ENCODE results near the gene SLC6A19.
"Not testable (repeated sequence)": the region's sequence is repeated elsewhere in the genome, so short reads cannot be mapped to it uniquely, and the experiment has no call there.

The SLC6A19 gene

DNA sequence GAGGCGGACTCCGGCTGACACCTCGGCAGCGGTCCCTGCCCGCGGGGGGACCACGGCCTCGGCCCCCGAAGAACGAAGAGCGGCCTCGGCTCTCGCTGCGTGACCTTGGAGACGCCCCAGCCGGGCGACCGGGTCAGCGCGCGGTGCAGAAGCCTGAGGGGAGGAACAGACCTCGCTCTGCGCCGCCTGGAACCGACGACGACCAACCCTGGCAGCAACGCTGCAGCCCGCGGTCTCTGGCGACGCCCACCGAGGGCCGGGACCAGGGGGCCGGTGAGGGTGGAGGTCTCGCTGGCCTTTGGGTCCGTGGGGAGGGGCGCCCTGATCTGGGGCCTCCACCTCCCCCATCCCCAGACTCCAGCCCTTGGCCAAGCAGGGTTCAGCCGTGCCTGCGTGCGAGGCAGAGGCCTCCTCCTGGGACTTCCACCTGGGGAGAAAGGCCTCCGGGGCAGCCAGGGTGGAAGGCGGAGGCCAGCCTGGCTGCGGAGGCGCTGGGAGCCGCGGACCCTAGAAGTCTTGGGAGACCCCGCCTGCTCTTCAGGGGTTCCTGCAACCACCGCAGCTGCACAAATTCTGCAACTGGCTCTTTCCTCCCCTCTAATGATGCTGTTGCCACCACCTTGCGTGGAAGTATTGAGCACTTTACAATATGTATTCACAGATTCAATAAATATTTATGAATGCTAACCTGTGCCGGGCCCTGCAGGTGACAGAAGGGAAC, 45.2 kb upstream of the SLC6A19 start:
- no peak for DNase-seq
- no peaks in the 10 kb centered on the region for H3K79me1 ChIP-seq (ENCODE audit: low read length)
- no peak overlapping the region for H3K9ac ChIP-seq (ENCODE audit: low read length)
- peak overlapping the region; percentile 34 for H3K4me2 ChIP-seq (ENCODE audit: low read length)
- H3K4me1 ChIP-seq (ENCODE audit: control insufficient read depth, low read depth, low read length) = no peaks in the 10 kb centered on the region
- H2BK120ac ChIP-seq (ENCODE audit: low read depth, low read length) = no peak overlapping the region
- H3K27ac ChIP-seq (ENCODE audit: low read depth, low read length) = no peak overlapping the region
- no peak overlapping the region for H3K23ac ChIP-seq (ENCODE audit: low read length)
- no peaks in the 10 kb centered on the region for H3K79me2 ChIP-seq (ENCODE audit: control insufficient read depth, insufficient read depth, low read length)
- peak overlapping the region; percentile 42 for H3K56ac ChIP-seq (ENCODE audit: low read length)
- no peak overlapping the region for H2BK15ac ChIP-seq (replicated peaks; ENCODE audit: low read depth)
- H2BK5ac ChIP-seq (ENCODE audit: low read length) = no peak overlapping the region
- no peak overlapping the region for H3K4me3 ChIP-seq (ENCODE audit: low read length)
- no peak overlapping the region for H4K5ac ChIP-seq (ENCODE audit: low read length)
- H3K36me3 ChIP-seq (ENCODE audit: control insufficient read depth, insufficient read depth, low read length) = no peaks in the 10 kb centered on the region
- no peak overlapping the region for H2AK5ac ChIP-seq (ENCODE audit: low read length)
- H3K27me3 ChIP-seq (ENCODE audit: insufficient read depth, low read length, poor library complexity) = peaks cover 8% of the 10 kb centered on the region
- H3K18ac ChIP-seq (ENCODE audit: low read length) = no peak overlapping the region
- no CpG with 5 or more reads among the region's 51 CpGs for WGBS (ENCODE audit: extremely low coverage, insufficient coverage, low lambda C conversion rate)
- no peak overlapping the region for H3K4ac ChIP-seq (ENCODE audit: low read depth, low read length)
- no peak overlapping the region for H4K8ac ChIP-seq (ENCODE audit: low read depth, low read length)

DNA sequence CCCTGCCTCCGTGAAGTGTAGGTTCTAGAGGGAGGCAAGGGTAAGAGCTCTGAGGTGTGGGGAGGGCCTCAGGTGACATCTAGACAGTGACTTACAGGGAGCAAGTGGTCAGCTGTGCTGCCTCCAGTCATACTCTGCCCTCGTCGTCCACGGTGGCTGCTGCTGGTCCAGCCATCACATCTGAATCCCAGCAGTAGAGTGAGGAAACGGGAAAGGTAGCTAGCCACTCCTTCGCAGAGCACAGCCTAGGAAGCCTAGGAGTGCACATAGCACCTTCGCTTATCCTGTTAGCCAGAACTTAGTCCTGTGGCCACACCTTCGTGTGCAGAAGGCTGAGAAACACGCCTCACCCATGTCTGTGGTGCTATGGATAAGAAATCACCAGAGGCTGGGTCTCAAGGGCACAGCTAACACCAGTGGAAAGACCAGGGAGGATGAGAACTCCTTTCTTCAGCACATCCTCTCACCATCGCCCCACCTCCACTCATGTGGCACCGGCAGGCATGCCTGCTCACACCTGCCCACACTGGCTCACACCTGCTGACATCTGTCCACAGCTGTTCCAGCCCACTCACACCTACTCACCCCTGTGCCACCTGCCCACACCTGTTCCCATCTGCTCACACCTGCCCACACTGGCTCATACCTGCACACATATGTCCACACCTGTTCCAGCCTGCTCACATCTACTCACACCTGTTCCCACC, 44.5 kb upstream of the SLC6A19 start:
- Histone ChIP-seq H3K36me3 (ENCODE audit: control insufficient read depth, insufficient read depth, low read length) (no peaks in the 10 kb centered on the region), H4K5ac (ENCODE audit: low read length) (no peak overlapping the region), H3K18ac (ENCODE audit: low read length) (no peak overlapping the region), H2BK15ac (replicated peaks; ENCODE audit: low read depth) (no peak overlapping the region), H3K4ac (ENCODE audit: low read depth, low read length) (no peak overlapping the region), H2BK120ac (ENCODE audit: low read depth, low read length) (no peak overlapping the region), H4K8ac (ENCODE audit: low read depth, low read length) (no peak overlapping the region), H3K27me3 (ENCODE audit: insufficient read depth, low read length, poor library complexity) (peaks cover 8% of the 10 kb centered on the region), H2BK5ac (ENCODE audit: low read length) (no peak overlapping the region), H3K56ac (ENCODE audit: low read length) (no peak overlapping the region), H3K4me2 (ENCODE audit: low read length) (no peak overlapping the region), H3K27ac (ENCODE audit: low read depth, low read length) (no peak overlapping the region), H3K79me1 (ENCODE audit: low read length) (no peaks in the 10 kb centered on the region), H3K4me3 (ENCODE audit: low read length) (no peak overlapping the region), H2AK5ac (ENCODE audit: low read length) (no peak overlapping the region), H3K9ac (ENCODE audit: low read length) (no peak overlapping the region), H3K4me1 (ENCODE audit: control insufficient read depth, low read depth, low read length) (no peaks in the 10 kb centered on the region), H3K79me2 (ENCODE audit: control insufficient read depth, insufficient read depth, low read length) (no peaks in the 10 kb centered on the region), H3K23ac (ENCODE audit: low read length) (no peak overlapping the region)
- no CpG with 5 or more reads among the region's 11 CpGs for WGBS (ENCODE audit: extremely low coverage, insufficient coverage, low lambda C conversion rate)
- DNase-seq = no peak

DNA sequence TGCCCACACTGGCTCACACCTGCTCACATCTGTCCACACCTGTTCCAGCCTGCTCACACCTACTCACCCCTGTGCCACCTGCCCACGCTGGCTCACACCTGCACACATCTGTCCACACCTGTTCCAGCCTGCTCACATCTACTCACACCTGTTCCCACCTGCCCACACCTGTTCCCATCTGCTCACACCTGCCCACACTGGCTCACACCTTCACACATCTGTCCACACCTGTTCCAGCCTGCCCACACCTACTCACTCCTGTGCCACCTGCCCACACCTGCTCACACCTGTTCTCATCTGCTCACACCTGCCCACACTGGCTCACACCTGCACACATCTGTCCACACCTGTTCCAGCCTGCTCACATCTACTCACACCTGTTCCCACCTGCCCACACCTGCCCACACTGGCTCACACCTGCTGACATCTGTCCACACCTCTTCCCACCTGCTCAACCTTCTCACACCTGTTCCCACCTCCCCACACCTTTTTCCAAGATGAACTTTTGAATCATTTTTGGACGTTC, 43.9 kb upstream of the SLC6A19 start:
- not testable (repeated sequence) for H3K56ac ChIP-seq (ENCODE audit: low read length)

DNA sequence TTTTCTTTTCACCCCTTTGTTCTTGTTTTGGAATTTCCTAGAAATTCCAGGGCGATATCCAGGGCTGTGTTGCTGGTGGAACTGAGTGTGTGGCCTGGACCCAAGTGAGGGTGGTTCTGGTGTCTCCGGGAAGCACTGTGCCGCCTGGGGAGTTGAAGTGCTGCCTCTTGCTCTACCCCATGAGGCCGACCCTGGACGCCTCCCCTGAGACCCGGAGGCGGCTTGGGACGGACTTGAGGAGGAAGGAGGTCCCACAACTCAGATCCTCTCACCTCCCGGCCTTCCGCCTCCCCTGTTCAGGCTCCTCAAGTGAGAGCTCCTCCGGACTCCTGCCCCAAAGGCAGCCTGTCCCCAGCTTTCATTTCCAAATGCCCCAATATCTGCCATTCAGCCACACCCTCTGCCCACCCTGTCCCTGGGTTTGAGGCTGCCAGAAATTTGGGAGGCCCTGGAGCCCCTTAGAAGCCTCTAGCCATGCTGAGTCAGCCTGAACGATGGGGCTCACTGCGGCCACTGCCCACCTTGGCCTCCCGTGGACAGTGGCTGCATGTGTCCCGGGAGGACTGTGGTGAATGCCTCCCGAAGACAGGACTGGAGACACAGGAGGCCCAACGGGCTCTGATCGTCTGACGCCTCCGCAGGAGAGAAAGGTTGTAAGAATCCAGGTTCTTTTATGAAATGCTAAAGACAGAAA, 42.6 kb upstream of the SLC6A19 start:
- Histone ChIP-seq H2BK5ac (ENCODE audit: low read length) (no peak overlapping the region), H3K27me3 (ENCODE audit: insufficient read depth, low read length, poor library complexity) (peaks cover 8% of the 10 kb centered on the region), H3K79me2 (ENCODE audit: control insufficient read depth, insufficient read depth, low read length) (no peaks in the 10 kb centered on the region), H3K36me3 (ENCODE audit: control insufficient read depth, insufficient read depth, low read length) (no peaks in the 10 kb centered on the region), H4K5ac (ENCODE audit: low read length) (no peak overlapping the region), H3K4me2 (ENCODE audit: low read length) (no peak overlapping the region), H3K4me3 (ENCODE audit: low read length) (no peak overlapping the region), H3K4ac (ENCODE audit: low read depth, low read length) (no peak overlapping the region), H3K56ac (ENCODE audit: low read length) (no peak overlapping the region), H4K8ac (ENCODE audit: low read depth, low read length) (no peak overlapping the region), H3K18ac (ENCODE audit: low read length) (no peak overlapping the region), H3K27ac (ENCODE audit: low read depth, low read length) (no peak overlapping the region), H3K79me1 (ENCODE audit: low read length) (no peaks in the 10 kb centered on the region), H3K4me1 (ENCODE audit: control insufficient read depth, low read depth, low read length) (no peaks in the 10 kb centered on the region), H2BK15ac (replicated peaks; ENCODE audit: low read depth) (no peak overlapping the region), H2BK120ac (ENCODE audit: low read depth, low read length) (no peak overlapping the region), H2AK5ac (ENCODE audit: low read length) (no peak overlapping the region), H3K23ac (ENCODE audit: low read length) (no peak overlapping the region), H3K9ac (ENCODE audit: low read length) (no peak overlapping the region)
- WGBS (ENCODE audit: extremely low coverage, insufficient coverage, low lambda C conversion rate) = no CpG with 5 or more reads among the region's 20 CpGs
- no peak for DNase-seq

More for the DNA sequence above, 43.9 kb upstream of the SLC6A19 start:
- H3K23ac ChIP-seq (ENCODE audit: low read length); H3K4me2 ChIP-seq (ENCODE audit: low read length); H2BK120ac ChIP-seq (ENCODE audit: low read depth, low read length); H3K36me3 ChIP-seq (ENCODE audit: control insufficient read depth, insufficient read depth, low read length); H3K79me2 ChIP-seq (ENCODE audit: control insufficient read depth, insufficient read depth, low read length); H3K9ac ChIP-seq (ENCODE audit: low read length); DNase-seq; H2AK5ac ChIP-seq (ENCODE audit: low read length); H3K18ac ChIP-seq (ENCODE audit: low read length); H2BK15ac ChIP-seq (replicated peaks; ENCODE audit: low read depth); H3K27ac ChIP-seq (ENCODE audit: low read depth, low read length); H2BK5ac ChIP-seq (ENCODE audit: low read length); H3K4me3 ChIP-seq (ENCODE audit: low read length); H3K27me3 ChIP-seq (ENCODE audit: insufficient read depth, low read length, poor library complexity); H3K4me1 ChIP-seq (ENCODE audit: control insufficient read depth, low read depth, low read length); H4K5ac ChIP-seq (ENCODE audit: low read length); H3K79me1 ChIP-seq (ENCODE audit: low read length); H3K4ac ChIP-seq (ENCODE audit: low read depth, low read length); H4K8ac ChIP-seq (ENCODE audit: low read depth, low read length): not testable (repeated sequence)
- WGBS (ENCODE audit: extremely low coverage, insufficient coverage, low lambda C conversion rate) = no CpG with 5 or more reads among the region's 2 CpGs

DNA sequence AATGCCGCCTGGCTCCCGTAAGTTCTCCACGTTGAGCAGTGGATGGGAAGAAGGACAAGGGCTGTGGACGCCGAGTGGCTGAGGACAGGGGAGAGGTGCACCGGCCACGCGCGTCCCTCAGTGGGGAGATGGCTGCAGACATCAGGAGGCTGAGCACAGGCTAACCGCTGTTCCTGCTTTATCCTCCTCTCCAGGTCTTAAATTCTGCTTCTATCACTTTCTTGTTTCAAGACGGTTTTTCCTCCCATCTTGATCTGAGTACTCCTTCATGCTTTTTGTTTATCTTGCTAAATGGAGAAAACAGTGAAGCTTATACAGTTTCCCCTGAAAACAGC, 42.1 kb upstream of the SLC6A19 start:
- Histone ChIP-seq H3K4me3 (ENCODE audit: low read length) (no peak overlapping the region), H3K23ac (ENCODE audit: low read length) (no peak overlapping the region), H3K79me1 (ENCODE audit: low read length) (no peaks in the 10 kb centered on the region), H3K4ac (ENCODE audit: low read depth, low read length) (no peak overlapping the region), H3K56ac (ENCODE audit: low read length) (no peak overlapping the region), H4K8ac (ENCODE audit: low read depth, low read length) (no peak overlapping the region), H2BK120ac (ENCODE audit: low read depth, low read length) (no peak overlapping the region), H3K36me3 (ENCODE audit: control insufficient read depth, insufficient read depth, low read length) (no peaks in the 10 kb centered on the region), H3K27ac (ENCODE audit: low read depth, low read length) (no peak overlapping the region), H3K4me1 (ENCODE audit: control insufficient read depth, low read depth, low read length) (no peaks in the 10 kb centered on the region), H3K79me2 (ENCODE audit: control insufficient read depth, insufficient read depth, low read length) (no peaks in the 10 kb centered on the region), H3K27me3 (ENCODE audit: insufficient read depth, low read length, poor library complexity) (peaks cover 8% of the 10 kb centered on the region), H4K5ac (ENCODE audit: low read length) (no peak overlapping the region), H2BK5ac (ENCODE audit: low read length) (no peak overlapping the region), H2BK15ac (replicated peaks; ENCODE audit: low read depth) (no peak overlapping the region), H3K4me2 (ENCODE audit: low read length) (no peak overlapping the region), H3K18ac (ENCODE audit: low read length) (no peak overlapping the region), H3K9ac (ENCODE audit: low read length) (no peak overlapping the region), H2AK5ac (ENCODE audit: low read length) (no peak overlapping the region)
- WGBS (ENCODE audit: extremely low coverage, insufficient coverage, low lambda C conversion rate) = no CpG with 5 or more reads among the region's 11 CpGs
- DNase-seq = no peak

All from mesendoderm (in vitro differentiated cells).